GM23338 (cell line): ENCODE data around the gene OPTC. TPM values are rescaled to one million over a fixed set of nuclear protein-coding genes. Genes with fewer than 3 reads are reported as not detected.

Source experiments
- ATAC-seq: fragments of 200-7000 bp; cut with Tn5 transposase; 3 replicates; pipeline ENCODE4 v1.9.1; 2020
- DNase-seq: peaks from one replicate; pipeline ENCODE4 v3.0.0-alpha.2; 2015; ENCODE audit warnings: low spot score
- H2AFZ ChIP-seq: fragments of 200-600 bp; sonication (generic); 2 replicates; pipeline ENCODE4 v1.8.0; 2016; ENCODE audit warnings: antibody characterized with exemption, mild to moderate bottlenecking, moderate library complexity
- H3F3A ChIP-seq: fragments of 200-600 bp; sonication (generic); replicated peaks from 2 replicates; pipeline ENCODE4 v1.8.0; 2017; ENCODE audit warnings: antibody characterized with exemption, mixed run types, low read depth
- H3K27ac ChIP-seq: fragments of 200-600 bp; sonication (generic); 2 replicates; pipeline ENCODE4 v1.6.1; 2016; ENCODE audit warnings: low read depth
- H3K27me3 ChIP-seq: fragments of 200-600 bp; sonication (generic); 2 replicates; pipeline ENCODE4 v1.8.0; 2016; ENCODE audit warnings: mild to moderate bottlenecking, mixed run types, moderate library complexity; ENCODE audit not compliant: insufficient read depth
- H3K36me3 ChIP-seq: fragments of 200-600 bp; sonication (generic); 2 replicates; pipeline ENCODE4 v1.8.0; 2016; ENCODE audit warnings: mild to moderate bottlenecking; ENCODE audit not compliant: insufficient read depth
- H3K4me1 ChIP-seq: fragments of 200-600 bp; sonication (generic); 2 replicates; pipeline ENCODE4 v1.8.0; 2016; ENCODE audit warnings: mild to moderate bottlenecking, moderate library complexity; ENCODE audit not compliant: insufficient read depth
- H3K4me2 ChIP-seq: fragments of 200-600 bp; sonication (generic); 2 replicates; pipeline ENCODE4 v1.7.1; 2017; ENCODE audit warnings: mixed run types
- H3K4me3 ChIP-seq: fragments of 200-600 bp; sonication (generic); 2 replicates; pipeline ENCODE4 v1.6.1; 2016; ENCODE audit warnings: mixed run types
- H3K79me2 ChIP-seq: fragments of 200-600 bp; sonication (generic); replicated peaks from 2 replicates; pipeline ENCODE4 v1.8.0; 2017; ENCODE audit warnings: mild to moderate bottlenecking; ENCODE audit not compliant: insufficient read depth
- H3K9me2 ChIP-seq: fragments of 200-600 bp; sonication (generic); 2 replicates; pipeline ENCODE4 v1.8.0; 2017; ENCODE audit not compliant: insufficient read depth
- H4K20me1 ChIP-seq: fragments of 200-600 bp; sonication (generic); replicated peaks from 2 replicates; pipeline ENCODE4 v1.8.0; 2017; ENCODE audit warnings: mild to moderate bottlenecking; ENCODE audit not compliant: insufficient read depth
- H3K27ac Mint-ChIP-seq: 2 replicates; pipeline ENCODE4 v1.8.0; 2020; ENCODE audit warnings: inconsistent platforms, mild to moderate bottlenecking, moderate library complexity, mixed read lengths
- H3K27me3 Mint-ChIP-seq: 3 replicates; pipeline ENCODE4 v1.8.0; 2022; ENCODE audit warnings: low read depth, mild to moderate bottlenecking, moderate library complexity, mixed read lengths, inconsistent platforms; ENCODE audit not compliant: insufficient read depth, poor library complexity
- H3K36me3 Mint-ChIP-seq: 3 replicates; pipeline ENCODE4 v1.8.0; 2021; ENCODE audit warnings: low read depth, mild to moderate bottlenecking, inconsistent platforms, moderate library complexity, mixed read lengths
- H3K4me1 Mint-ChIP-seq: 3 replicates; pipeline ENCODE4 v1.8.0; 2020; ENCODE audit warnings: mild to moderate bottlenecking, inconsistent platforms, mixed read lengths
- H3K4me3 Mint-ChIP-seq: 3 replicates; pipeline ENCODE4 v1.8.0; 2021; ENCODE audit warnings: moderate library complexity, mild to moderate bottlenecking, inconsistent platforms, mixed read lengths
- H3K9me3 Mint-ChIP-seq: 3 replicates; pipeline ENCODE4 v1.8.0; 2020; ENCODE audit warnings: moderate library complexity, mild to moderate bottlenecking, inconsistent platforms, mixed read lengths
- CREB1 ChIP-seq: fragments of 250-450 bp; sonication (Bioruptor Pico); IDR thresholded peaks from 2 replicates; pipeline ENCODE4 v1.5.0; 2020; ENCODE audit warnings: low read depth, mild to moderate bottlenecking, moderate library complexity
- ETS1 ChIP-seq: IDR thresholded peaks from 2 replicates; pipeline ENCODE4 v1.6.1; 2016; ENCODE audit warnings: antibody characterized with exemption
- EZH2phosphoT487 ChIP-seq: fragments of 200-600 bp; sonication (generic); IDR thresholded peaks from one replicate; pipeline ENCODE4 v1.8.1; 2018; ENCODE audit warnings: antibody characterized with exemption; ENCODE audit not compliant: unreplicated experiment
- JUNB ChIP-seq: IDR thresholded peaks from one replicate; pipeline ENCODE4 v1.6.1; 2016; ENCODE audit warnings: antibody characterized with exemption; ENCODE audit not compliant: unreplicated experiment
- REST ChIP-seq: IDR thresholded peaks from one replicate; pipeline ENCODE4 v1.6.1; 2018; ENCODE audit warnings: antibody characterized with exemption; ENCODE audit not compliant: unreplicated experiment
- STAT1 ChIP-seq: IDR thresholded peaks from one replicate; pipeline ENCODE4 v1.6.1; 2016; ENCODE audit warnings: antibody characterized with exemption; ENCODE audit not compliant: unreplicated experiment
- ZNF114 ChIP-seq: fragments of 250-450 bp; sonication (Bioruptor Pico); IDR thresholded peaks from 2 replicates; pipeline ENCODE4 v1.5.0; 2020; ENCODE audit warnings: mild to moderate bottlenecking, moderate library complexity
- ZNF331 ChIP-seq: fragments of 250-450 bp; sonication (Bioruptor Pico); IDR thresholded peaks from 2 replicates; pipeline ENCODE4 v1.5.0; 2020; ENCODE audit warnings: low read depth, mild to moderate bottlenecking, moderate library complexity
- ZNF462 ChIP-seq: fragments of 250-450 bp; sonication (Bioruptor Pico); IDR thresholded peaks from 2 replicates; pipeline ENCODE4 v1.5.0; 2020; ENCODE audit warnings: mild to moderate bottlenecking, moderate library complexity
- polyA plus RNA-seq: library from polyadenylated mRNA; unstranded; fragments of >200 nt; fragmentation: Nextera tagmentation; extraction: Ambion mirVana; gene quantifications from 2 replicates; pipeline ENCODE4 v1.2.1, GENCODE V29; 2016
- total RNA-seq: library from RNA; depleted of rRNA; stranded (reverse); fragments of >200 nt; shearing (Covaris generic); gene quantifications from 2 replicates; pipeline ENCODE4 v1.2.3, GENCODE V29; 2014

OPTC gene
- total and polyA plus RNA-seq, 2 experiments from 2014 or later: 0.50 to 1.0 TPM

- Mint-ChIP-seq H3K9me3 (no peaks in the 10 kb centered on the region), H3K27me3 (peaks cover 7% of the 10 kb centered on the region), H3K27ac (no peak overlapping the region), H3K36me3 (no peaks in the 10 kb centered on the region), H3K4me3 (no peak overlapping the region), H3K4me1 (peaks cover 28% of the 10 kb centered on the region)
- peak overlapping the region; percentile 99; the same call in 1 of the 2 replicates for H2AFZ ChIP-seq
- DNase-seq (no peak), ATAC-seq (no peak)
- TF ChIP-seq CREB1 (CRISPR knock-in tag) (no peak), STAT1 (no peak), ETS1 (no peak), JUNB (no peak), ZNF462 (CRISPR knock-in tag) (no peak), ZNF114 (no peak), REST (no peak), EZH2phosphoT487 (no peak), ZNF331 (CRISPR knock-in tag) (no peak)
- H3K9me2 ChIP-seq: no peaks in the 10 kb centered on the region
- H3K4me1 ChIP-seq: peaks cover 6% of the 10 kb centered on the region
- no peaks in the 10 kb centered on the region for H4K20me1 ChIP-seq
- H3K36me3 ChIP-seq: no peaks in the 10 kb centered on the region
- no peak overlapping the region for H3K27ac ChIP-seq
- H3K4me2 ChIP-seq: no peak overlapping the region
- H3K4me3 ChIP-seq: no peak overlapping the region
- no peaks in the 10 kb centered on the region for H3K27me3 ChIP-seq
- H3K79me2 ChIP-seq: no peaks in the 10 kb centered on the region
- H3F3A ChIP-seq: no peaks in the 10 kb centered on the region
Measured at GRCh38 chr1:203488539-203488938, 5.4 kb upstream of the OPTC start.
